ENCODE measurements around the gene SLC18A2.

The SLC18A2 gene

GRCh38 chr10:117239051-117239450 is 1.9 kb upstream of the SLC18A2 start:
- H3K4me3 ChIP-seq (ENCODE audit: low read length) = no peak overlapping the region
- no peak for TF ChIP-seq CTCF (conservative IDR thresholded peaks at IDR 0.05; ENCODE audit: low read depth, low read length)
- no peak for DNase-seq (ENCODE audit: low read depth)

DNA sequence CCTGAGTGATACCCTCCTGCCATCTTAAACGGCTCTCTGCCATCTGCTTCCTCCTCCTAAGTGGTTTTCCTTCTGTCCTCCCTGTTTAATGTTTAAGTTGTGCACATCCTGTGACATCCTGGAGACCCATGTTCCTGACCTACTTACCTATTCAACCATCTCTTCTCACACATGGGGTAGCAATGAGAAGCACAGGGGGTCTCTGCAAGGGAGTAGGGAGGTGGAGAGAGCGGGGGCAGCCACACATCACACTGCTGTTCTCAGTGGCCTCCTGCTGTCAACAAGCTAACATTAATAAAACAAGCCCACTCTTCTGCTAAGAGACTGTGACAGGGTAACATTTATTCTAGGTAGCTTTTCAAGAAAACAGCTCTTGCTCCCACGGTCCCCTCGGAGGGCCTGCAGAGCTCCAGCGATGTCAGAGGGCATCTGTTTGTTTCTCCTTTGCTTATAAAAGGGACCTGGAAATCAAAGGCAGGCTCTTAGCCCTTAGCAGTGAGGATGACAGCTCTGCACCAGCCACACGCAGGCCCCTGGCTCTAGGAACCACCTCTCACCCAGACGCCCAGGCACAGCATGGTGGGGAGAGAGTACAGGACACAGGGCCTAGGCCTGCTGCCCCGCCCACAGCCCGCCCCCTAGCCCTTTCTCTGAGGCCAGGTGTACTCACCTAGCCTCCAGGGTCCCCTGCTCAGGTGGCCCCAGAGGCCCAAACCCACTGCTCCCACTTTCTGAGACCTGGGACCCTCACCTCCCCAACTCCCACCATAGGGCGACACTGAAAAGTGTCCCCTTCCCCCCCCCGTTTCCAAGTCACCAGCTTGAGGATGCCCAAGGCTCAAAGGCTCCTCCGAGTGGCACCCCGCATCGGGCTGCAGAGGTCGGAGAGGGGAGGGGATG is 943 bp upstream of the SLC18A2 start:
- no peak overlapping the region for H3K4me3 ChIP-seq (ENCODE audit: low read length)
- TF ChIP-seq CTCF (conservative IDR thresholded peaks at IDR 0.05; ENCODE audit: low read depth, low read length) = no peak
- no peak for DNase-seq (ENCODE audit: low read depth)

GRCh38 chr10:117241541-117242462 is 888 bp downstream of the SLC18A2 start:
- no peak overlapping the region for H3K4me3 ChIP-seq (ENCODE audit: low read length)
- DNase-seq (ENCODE audit: low read depth) = no peak
- no peak for TF ChIP-seq CTCF (conservative IDR thresholded peaks at IDR 0.05; ENCODE audit: low read depth, low read length)

DNA sequence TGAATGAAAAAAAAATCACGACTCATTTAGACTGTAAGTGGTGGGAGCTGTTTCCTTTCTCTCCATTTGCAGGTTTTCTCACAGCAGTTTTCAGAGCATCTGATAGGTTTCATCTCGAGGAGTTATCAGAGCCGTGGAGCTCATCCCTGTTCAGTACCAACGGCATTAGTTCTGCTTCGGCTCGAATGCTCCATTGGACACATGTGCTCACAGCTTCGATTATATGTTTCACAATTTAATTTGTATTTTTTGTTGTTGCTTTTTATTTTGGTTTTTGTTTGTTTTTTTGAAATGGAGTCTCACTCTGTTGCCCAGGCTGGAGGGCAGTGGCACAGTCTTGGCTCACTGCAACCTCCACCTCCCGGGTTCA is 1.5 kb downstream of the SLC18A2 start:
- no peak for TF ChIP-seq CTCF (conservative IDR thresholded peaks at IDR 0.05; ENCODE audit: low read depth, low read length)
- no peak overlapping the region for H3K4me3 ChIP-seq (ENCODE audit: low read length)
- DNase-seq (ENCODE audit: low read depth) = no peak

GRCh38 chr10:117246997-117247671 is 6.2 kb downstream of the SLC18A2 start:
- H3K4me3 ChIP-seq (ENCODE audit: low read length) = no peak overlapping the region
- no peak for TF ChIP-seq CTCF (conservative IDR thresholded peaks at IDR 0.05; ENCODE audit: low read depth, low read length)
- DNase-seq (ENCODE audit: low read depth) = no peak

DNA sequence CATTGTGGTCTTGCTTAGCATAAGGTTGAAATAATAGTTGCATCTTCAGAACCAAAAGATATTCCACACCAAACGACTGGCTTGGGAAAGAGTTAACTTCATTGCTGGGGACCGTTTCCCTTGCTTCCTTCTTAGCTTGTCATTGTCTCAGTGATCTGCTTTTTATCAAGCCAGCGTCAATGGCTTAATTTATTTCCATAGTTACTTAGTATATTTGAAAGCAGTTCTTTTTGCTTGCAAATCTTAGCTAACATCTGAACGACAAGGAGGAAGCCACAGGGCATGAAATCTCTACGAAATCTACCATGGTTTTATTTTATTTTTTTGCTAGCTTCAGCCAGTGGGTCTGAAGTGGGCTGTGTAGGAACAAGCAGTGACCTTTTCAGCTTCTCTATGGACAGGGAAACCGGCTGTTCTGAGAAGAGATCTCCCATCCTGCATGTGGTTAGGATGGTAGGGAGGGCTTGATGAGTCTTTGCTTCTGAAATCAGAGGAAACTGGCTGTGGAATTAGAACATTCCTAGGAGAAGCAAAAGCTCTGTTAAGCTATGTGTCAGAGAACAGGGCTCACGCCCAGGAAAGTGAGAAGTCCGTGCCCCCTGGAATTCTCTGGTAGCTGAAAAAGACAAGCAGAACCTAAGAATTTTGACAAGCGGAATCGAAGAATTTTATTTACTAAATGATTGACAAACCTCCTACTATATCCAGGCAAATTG is 8.0 kb downstream of the SLC18A2 start:
- no peak for DNase-seq (ENCODE audit: low read depth)
- no peak for TF ChIP-seq CTCF (conservative IDR thresholded peaks at IDR 0.05; ENCODE audit: low read depth, low read length)
- no peak overlapping the region for H3K4me3 ChIP-seq (ENCODE audit: low read length)
